Tibial artery (tissue), 4 donors: Measurements from ENCODE around the gene NRAP.

Source experiments
- DNase-seq, 2 donors: peaks; one replicate each; pipeline ENCODE4 v3.0.0-alpha.2; 2019
- H3K27ac ChIP-seq, 2 donors: fragments of 200-600 bp; sonication (generic) in 1 of 2; 1 replicate in 1 of 2; 2 replicates in 1 of 2; pipeline ENCODE4 v1.5.1; 2018 to 2019; ENCODE audit warnings: mild to moderate bottlenecking in 1 of 2
- H3K27me3 ChIP-seq, 2 donors: fragments of 200-600 bp; sonication (generic) in 1 of 2; one replicate each; pipeline versions ENCODE4 v1.5.1 to v1.6.0; 2016 to 2019
- H3K36me3 ChIP-seq, 3 donors: fragments of 200-600 bp; sonication (generic) in 2 of 3; one replicate each; pipeline ENCODE4 v1.5.1; 2016 to 2019; ENCODE audit warnings: mild to moderate bottlenecking in 2 of 3
- H3K4me1 ChIP-seq, 4 donors: fragments of 200-600 bp; sonication (generic) in 2 of 4; 1 replicate in 3 of 4; 2 replicates in 1 of 4; pipeline ENCODE4 v1.5.1; 2016 to 2019
- H3K4me3 ChIP-seq, 2 donors: fragments of 200-600 bp; sonication (generic) in 1 of 2; 1 replicate in 1 of 2; 2 replicates in 1 of 2; pipeline ENCODE4 v1.5.1; 2018 to 2019; ENCODE audit warnings: mild to moderate bottlenecking in 2 of 2
- H3K9me3 ChIP-seq, 3 donors: fragments of 200-600 bp; sonication (generic) in 1 of 3; one replicate each; pipeline ENCODE4 v1.5.1; 2016 to 2019
- intact Hi-C: fragments of 100-400 bp; cut with DNase I; formaldehyde crosslinking; loops from one replicate; pipeline ENCODE4 v1.15.0; 2023; ENCODE audit warnings: low total_unique reads
- TF ChIP-seq, protein P1 (sequence below), 2 experiments: fragments of 200-600 bp in 1 of 2; fragments of 450-650 bp in 1 of 2; IDR thresholded peaks; one replicate each; pipeline ENCODE4 v1.5.1; 2017 to 2019; ENCODE audit warnings: antibody characterized with exemption in 2 of 2, mild to moderate bottlenecking in 1 of 2, moderate library complexity in 1 of 2

Gene NRAP

GRCh38 chr10:113666682-113667252 lies 2.9 kb upstream of the NRAP start:
- H3K4me1 ChIP-seq: peaks cover 0 to 12% (median 0%) of the 10 kb centered on the region in 4 donors
- H3K4me3 ChIP-seq: no peak overlapping the region
- no peak overlapping the region for H3K27ac ChIP-seq
- H3K36me3 ChIP-seq: no peaks in the 10 kb centered on the region
- TF ChIP-seq, protein P1, sequence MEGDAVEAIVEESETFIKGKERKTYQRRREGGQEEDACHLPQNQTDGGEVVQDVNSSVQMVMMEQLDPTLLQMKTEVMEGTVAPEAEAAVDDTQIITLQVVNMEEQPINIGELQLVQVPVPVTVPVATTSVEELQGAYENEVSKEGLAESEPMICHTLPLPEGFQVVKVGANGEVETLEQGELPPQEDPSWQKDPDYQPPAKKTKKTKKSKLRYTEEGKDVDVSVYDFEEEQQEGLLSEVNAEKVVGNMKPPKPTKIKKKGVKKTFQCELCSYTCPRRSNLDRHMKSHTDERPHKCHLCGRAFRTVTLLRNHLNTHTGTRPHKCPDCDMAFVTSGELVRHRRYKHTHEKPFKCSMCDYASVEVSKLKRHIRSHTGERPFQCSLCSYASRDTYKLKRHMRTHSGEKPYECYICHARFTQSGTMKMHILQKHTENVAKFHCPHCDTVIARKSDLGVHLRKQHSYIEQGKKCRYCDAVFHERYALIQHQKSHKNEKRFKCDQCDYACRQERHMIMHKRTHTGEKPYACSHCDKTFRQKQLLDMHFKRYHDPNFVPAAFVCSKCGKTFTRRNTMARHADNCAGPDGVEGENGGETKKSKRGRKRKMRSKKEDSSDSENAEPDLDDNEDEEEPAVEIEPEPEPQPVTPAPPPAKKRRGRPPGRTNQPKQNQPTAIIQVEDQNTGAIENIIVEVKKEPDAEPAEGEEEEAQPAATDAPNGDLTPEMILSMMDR (IDR thresholded peaks at IDR 0.05): no peak
- intact Hi-C loops: no loop called here
- DNase-seq: no peak
- peaks cover 0 to 6% of the 10 kb centered on the region in 2 donors for H3K27me3 ChIP-seq
- H3K9me3 ChIP-seq: peaks cover 0 to 10% (median 0%) of the 10 kb centered on the region in 3 donors

GRCh38 chr10:113665806-113666354 lies 2.0 kb upstream of the NRAP start:
- H3K4me3 ChIP-seq: no peak overlapping the region
- no peaks in the 10 kb centered on the region for H3K36me3 ChIP-seq
- TF ChIP-seq, protein P1 (IDR thresholded peaks at IDR 0.05): no peak
- peaks cover 0 to 12% (median 0%) of the 10 kb centered on the region in 4 donors for H3K4me1 ChIP-seq
- no peak overlapping the region for H3K27ac ChIP-seq
- H3K27me3 ChIP-seq: peaks cover 0 to under 1% of the 10 kb centered on the region in 2 donors
- DNase-seq: peak in 1 of 2 donors; percentile 34
- H3K9me3 ChIP-seq: peaks cover 0 to 7% (median 0%) of the 10 kb centered on the region in 3 donors
- intact Hi-C loops: no loop called here

DNA sequence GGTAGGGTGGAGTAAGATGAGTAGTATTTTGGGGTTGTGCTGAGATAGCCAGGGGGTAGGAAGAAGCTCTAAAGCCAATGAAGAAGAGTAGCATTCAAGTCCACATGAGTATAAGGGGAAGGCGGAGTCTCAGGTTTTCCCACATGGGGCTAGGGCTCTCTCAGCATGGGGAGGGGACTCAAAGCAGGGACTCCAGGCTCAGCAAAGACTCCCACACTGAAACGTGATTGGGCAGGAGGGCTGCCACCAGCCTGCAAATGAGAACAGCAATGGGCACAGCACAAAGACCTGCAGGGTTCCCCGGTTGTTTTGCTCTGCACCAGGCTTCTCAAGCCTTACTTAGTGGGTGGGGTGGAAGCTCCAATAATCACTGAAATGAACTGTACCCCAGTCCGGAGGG lies 1.5 kb upstream of the NRAP start:
- H3K27ac ChIP-seq: no peak overlapping the region
- intact Hi-C loops: no loop called here

GRCh38 chr10:113663142-113663541 lies 699 bp downstream of the NRAP start:
- no peaks in the 10 kb centered on the region for H3K9me3 ChIP-seq
- H3K27me3 ChIP-seq: no peaks in the 10 kb centered on the region
- intact Hi-C loops: no loop called here
- peaks cover 0 to 12% (median 0%) of the 10 kb centered on the region in 4 donors for H3K4me1 ChIP-seq
- TF ChIP-seq, protein P1 (IDR thresholded peaks at IDR 0.05): no peak
- no peak overlapping the region for H3K4me3 ChIP-seq
- DNase-seq: no peak
- H3K36me3 ChIP-seq: no peaks in the 10 kb centered on the region
- H3K27ac ChIP-seq: no peak overlapping the region

More for the DNA sequence above, 1.5 kb upstream of the NRAP start:
- peaks cover 0 to 1% (median 0%) of the 10 kb centered on the region in 3 donors for H3K9me3 ChIP-seq
- no peak for DNase-seq
- no peaks in the 10 kb centered on the region for H3K36me3 ChIP-seq
- H3K4me1 ChIP-seq: peaks cover 0 to 12% (median 0%) of the 10 kb centered on the region in 4 donors
- no peaks in the 10 kb centered on the region for H3K27me3 ChIP-seq
- TF ChIP-seq, protein P1 (IDR thresholded peaks at IDR 0.05): no peak
- no peak overlapping the region for H3K4me3 ChIP-seq

DNA sequence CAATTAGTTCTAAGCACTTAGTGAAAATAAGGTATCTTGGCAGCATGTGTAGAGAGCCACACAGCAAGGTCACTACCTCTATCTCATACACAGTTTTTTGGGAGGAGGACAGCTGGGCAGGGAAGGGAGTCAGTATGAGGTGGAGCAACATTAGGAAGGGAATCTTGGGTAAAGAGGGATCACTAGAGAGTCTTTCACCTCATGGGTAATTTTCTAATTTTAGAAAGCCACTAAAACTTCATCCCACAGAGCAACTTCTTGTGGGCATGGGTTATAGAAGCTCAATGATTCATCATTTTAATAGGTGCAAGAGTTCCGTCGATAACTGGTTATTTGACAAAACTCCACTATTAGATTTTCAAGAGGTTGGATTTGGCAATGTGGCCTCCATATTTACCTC lies 2.5 kb downstream of the NRAP start:
- H3K4me1 ChIP-seq: peaks cover 0 to 8% (median 0%) of the 10 kb centered on the region in 4 donors
- H3K27ac ChIP-seq: no peak overlapping the region
- no peaks in the 10 kb centered on the region for H3K36me3 ChIP-seq
- intact Hi-C loops: no loop called here
- TF ChIP-seq, protein P1 (IDR thresholded peaks at IDR 0.05): no peak
- H3K27me3 ChIP-seq: no peaks in the 10 kb centered on the region
- H3K4me3 ChIP-seq: no peak overlapping the region
- DNase-seq: no peak
- no peaks in the 10 kb centered on the region for H3K9me3 ChIP-seq
